ENCODE data around the gene HAUS1. TPM values are rescaled to one million over a fixed set of nuclear protein-coding genes. Genes with fewer than 3 reads are reported as not detected.
A peak's percentile ranks its signal among the peaks of the same experiment; 100 is the strongest.

HAUS1 gene
- polyA plus RNA-seq, 1 experiment: 13.8 TPM

- POLR2A ChIA-PET: interaction anchor here (0.7 kb wide), 1 partner anchor 12 kb away, joined by 3 read pairs; no protein-coding TSS in a partner anchor
- Histone ChIP-seq H3K27me3 (ENCODE audit: control insufficient read depth, insufficient read depth, low read length) (no peaks in the 10 kb centered on the region), H3K4me3 (ENCODE audit: low read depth, low read length) (peak overlapping the region; percentile 89), H3K36me3 (ENCODE audit: control insufficient read depth, insufficient read depth, low read length) (no peaks in the 10 kb centered on the region)
- TF ChIP-seq CTCF (IDR thresholded peaks at IDR 0.05; ENCODE audit: insufficient read depth, low read depth, low read length): no peak
- no peak for DNase-seq (ENCODE audit: low read depth)
- CTCF ChIA-PET: interaction anchor here (0.7 to 3.7 kb wide), 12 partner anchors 10 to 586 kb away, joined by 3 to 46 read pairs (median 4); no protein-coding TSS in a partner anchor
Observed at GRCh38 chr18:46072376-46072867, 31.8 kb upstream of the HAUS1 start.

DNA sequence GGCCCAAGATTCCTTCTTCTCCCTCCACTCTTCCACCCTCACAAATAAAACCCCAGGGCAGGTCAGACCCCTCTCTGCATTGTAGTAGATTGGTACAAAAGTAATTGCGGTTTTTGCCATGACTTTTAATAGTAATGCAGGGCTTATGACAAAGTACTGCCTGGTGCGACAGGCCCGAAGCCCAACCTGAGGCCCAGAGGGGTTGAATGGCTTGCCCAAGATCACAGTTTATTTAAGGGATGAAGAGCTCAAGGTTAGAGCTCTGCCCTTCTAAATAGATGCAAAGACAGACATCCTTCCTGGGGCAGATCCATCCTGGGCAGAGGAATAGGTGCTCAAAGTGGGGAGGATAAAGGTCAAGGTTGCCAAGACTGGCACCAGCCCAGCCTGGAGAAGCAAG, 31.2 kb upstream of the HAUS1 start:
- CTCF ChIA-PET: interaction anchor here (0.7 to 3.7 kb wide), 17 partner anchors 10 to 410 kb away, joined by 3 to 46 read pairs (median 6); no protein-coding TSS in a partner anchor
- POLR2A ChIA-PET: no interaction called here
- Histone ChIP-seq H3K4me3 (ENCODE audit: low read depth, low read length) (no peak overlapping the region), H3K27me3 (ENCODE audit: control insufficient read depth, insufficient read depth, low read length) (no peaks in the 10 kb centered on the region), H3K36me3 (ENCODE audit: control insufficient read depth, insufficient read depth, low read length) (no peaks in the 10 kb centered on the region)
- no peak for DNase-seq (ENCODE audit: low read depth)
- TF ChIP-seq CTCF (IDR thresholded peaks at IDR 0.05; ENCODE audit: insufficient read depth, low read depth, low read length): no peak

- no peaks in the 10 kb centered on the region for H3K27me3 ChIP-seq (ENCODE audit: control insufficient read depth, insufficient read depth, low read length)
- ChIA-PET CTCF (interaction anchor here (0.7 to 3.7 kb wide), 32 partner anchors 9 to 411 kb away, joined by 3 to 46 read pairs (median 4); partner anchors contain the start of gene ATP5F1A), POLR2A (no interaction called here)
- H3K4me3 ChIP-seq (ENCODE audit: low read depth, low read length): no peak overlapping the region
- DNase-seq (ENCODE audit: low read depth): no peak
- H3K36me3 ChIP-seq (ENCODE audit: control insufficient read depth, insufficient read depth, low read length): no peaks in the 10 kb centered on the region
- peak; percentile 54 for TF ChIP-seq CTCF (IDR thresholded peaks at IDR 0.05; ENCODE audit: insufficient read depth, low read depth, low read length)
Observed at GRCh38 chr18:46073474-46074331, 30.5 kb upstream of the HAUS1 start.

- CTCF ChIA-PET: interaction anchor here (0.6 kb wide), 1 partner anchor 25 kb away, joined by 3 read pairs; the partner anchor contains the start of gene HAUS1
- no peaks in the 10 kb centered on the region for H3K27me3 ChIP-seq (ENCODE audit: control insufficient read depth, insufficient read depth, low read length)
- no peak for DNase-seq (ENCODE audit: low read depth)
- POLR2A ChIA-PET: no interaction called here
- TF ChIP-seq CTCF (IDR thresholded peaks at IDR 0.05; ENCODE audit: insufficient read depth, low read depth, low read length): no peak
- H3K4me3 ChIP-seq (ENCODE audit: low read depth, low read length): no peak overlapping the region
- peaks cover 5% of the 10 kb centered on the region; the same call in 1 of the 2 replicates for H3K36me3 ChIP-seq (ENCODE audit: control insufficient read depth, insufficient read depth, low read length)
Observed at GRCh38 chr18:46079336-46079735, 24.8 kb upstream of the HAUS1 start.

- no peak for DNase-seq (ENCODE audit: low read depth)
- no peaks in the 10 kb centered on the region for H3K27me3 ChIP-seq (ENCODE audit: control insufficient read depth, insufficient read depth, low read length)
- no peak overlapping the region for H3K4me3 ChIP-seq (ENCODE audit: low read depth, low read length)
- ChIA-PET POLR2A (no interaction called here), CTCF (interaction anchor here (1.1 to 1.9 kb wide), 2 partner anchors 12 to 414 kb away, joined by 4 to 6 read pairs; no protein-coding TSS in a partner anchor)
- TF ChIP-seq CTCF (IDR thresholded peaks at IDR 0.05; ENCODE audit: insufficient read depth, low read depth, low read length): no peak
- H3K36me3 ChIP-seq (ENCODE audit: control insufficient read depth, insufficient read depth, low read length): peaks cover 7% of the 10 kb centered on the region; the same call in 1 of the 2 replicates
Observed at GRCh38 chr18:46080156-46080555, 24.0 kb upstream of the HAUS1 start.
